NCI-H2081 (cell line): ENCODE data around the gene AVL9.
"Not testable (repeated sequence)": the region's sequence is repeated elsewhere in the genome, so short reads cannot be mapped to it uniquely, and the experiment has no call there.

Experiments used
- DNase-seq, 2 experiments: peaks; one replicate each; lab custom pipeline; 2025; lab: John Stamatoyannopoulos, UW

The AVL9 gene

GRCh38 chr7:32591938-32592337 lies 96.6 kb downstream of the AVL9 start:
- DNase-seq, result no peak

DNA sequence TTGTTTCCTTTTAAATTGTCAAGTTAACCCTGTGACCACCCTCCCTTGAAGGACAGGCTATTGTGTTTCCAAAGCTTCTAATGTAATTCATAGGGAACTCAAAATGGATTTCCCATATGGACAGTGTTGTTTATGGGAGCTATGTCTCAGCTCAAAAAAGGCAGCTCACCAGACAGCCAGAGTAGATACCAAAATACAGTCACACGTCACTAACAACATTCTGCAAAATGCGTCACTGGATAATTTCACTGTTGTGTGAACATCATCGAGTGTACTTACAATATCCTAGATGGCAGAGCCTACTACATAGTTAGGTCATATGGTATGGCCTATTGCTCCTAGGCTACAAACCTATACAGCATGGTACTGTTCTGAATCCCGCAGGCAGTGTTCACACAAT lies 97.4 kb downstream of the AVL9 start:
- DNase-seq, result no peak

DNA sequence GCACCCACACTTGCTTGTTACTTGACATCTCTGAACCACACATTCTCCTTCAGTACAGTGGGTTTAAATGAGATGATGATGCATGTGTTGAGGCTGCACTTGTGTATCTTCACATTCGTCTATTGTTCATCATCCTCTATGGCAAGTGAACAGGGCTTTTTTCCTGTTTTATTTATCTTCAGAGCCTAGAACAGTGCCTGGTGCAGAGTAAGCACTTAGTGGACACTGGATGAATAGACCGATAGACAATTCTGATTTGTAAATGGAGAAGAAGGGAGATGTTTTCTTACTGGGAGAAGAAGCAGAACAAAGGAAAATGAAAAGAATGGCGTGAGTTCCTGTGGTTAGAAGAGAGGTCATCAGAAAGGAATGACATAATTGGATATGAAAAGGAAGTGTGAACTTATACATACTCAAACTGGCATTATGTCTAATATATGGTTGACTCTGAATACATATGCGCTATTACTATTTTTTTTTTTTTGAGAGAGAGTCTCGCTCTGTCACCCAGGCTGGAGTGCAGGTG lies 99.7 kb downstream of the AVL9 start:
- DNase-seq, result no peak

GRCh38 chr7:32601196-32601595 lies 105.9 kb downstream of the AVL9 start:
- DNase-seq, result not testable (repeated sequence)

DNA sequence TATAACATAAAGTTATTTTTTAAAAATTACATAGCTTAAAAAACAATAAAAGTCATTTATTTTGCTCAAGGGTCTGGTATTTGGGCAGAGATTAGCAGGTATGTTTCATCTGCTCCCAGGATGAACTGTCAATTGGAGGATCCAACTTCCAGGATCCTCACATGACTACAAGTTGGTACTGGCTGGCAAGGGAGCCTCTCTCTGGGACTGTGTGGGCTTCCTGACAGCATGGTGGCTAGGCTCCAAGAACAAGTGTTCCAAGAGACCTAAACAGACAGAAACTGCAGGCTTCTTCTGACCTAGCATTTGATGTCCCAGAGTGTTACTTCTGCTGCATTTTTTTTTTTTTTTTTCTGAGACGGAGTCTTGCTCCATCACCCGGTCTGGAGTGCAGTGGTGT lies 107.2 kb downstream of the AVL9 start:
- no peak for DNase-seq

DNA sequence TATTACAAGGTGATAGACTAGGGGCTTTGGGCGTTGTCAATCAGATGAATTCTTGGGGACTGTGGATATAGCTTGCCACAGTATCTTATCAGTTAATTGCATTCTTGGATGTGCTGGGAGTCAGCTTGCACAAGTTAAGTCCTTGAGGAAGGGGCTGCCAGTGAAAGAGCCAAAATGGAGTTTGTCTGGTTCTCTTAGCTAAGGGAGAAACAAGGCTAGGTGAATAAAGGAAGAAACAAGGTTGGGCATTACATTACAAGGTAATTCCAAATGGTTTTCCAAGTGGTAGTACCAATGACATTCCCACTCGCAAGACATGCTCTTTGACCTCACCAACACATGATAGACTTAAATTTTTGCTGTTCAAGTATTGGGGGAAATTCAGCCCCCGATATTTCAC lies 108.2 kb downstream of the AVL9 start:
- DNase-seq, result not testable (repeated sequence)

GRCh38 chr7:32604047-32604446 lies 108.8 kb downstream of the AVL9 start:
- not testable (repeated sequence) for DNase-seq

DNA sequence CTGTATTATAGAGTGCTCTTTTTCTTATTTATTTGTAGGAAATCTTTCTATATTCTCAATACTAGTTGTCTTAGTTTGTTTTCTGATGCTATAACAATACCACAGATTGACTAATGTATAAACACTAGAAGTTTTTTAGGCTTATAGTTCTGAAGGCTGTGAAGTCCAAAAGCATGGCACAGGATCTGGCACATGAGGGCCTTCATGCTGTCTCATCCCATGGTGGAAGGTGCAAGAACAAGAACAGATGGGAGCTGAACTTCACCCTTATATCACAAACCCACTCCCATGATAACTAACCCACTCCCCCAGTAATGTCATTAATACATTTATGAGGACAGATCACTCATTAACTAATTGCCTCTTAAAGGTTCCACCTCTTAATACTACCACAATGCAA lies 109.7 kb downstream of the AVL9 start:
- no peak for DNase-seq

- DNase-seq, result no peak
Measured at GRCh38 chr7:32609463-32609862, 114.2 kb downstream of the AVL9 start.

GRCh38 chr7:32611201-32612099 lies 116.2 kb downstream of the AVL9 start:
- no peak for DNase-seq

GRCh38 chr7:32616625-32617024 lies 121.3 kb downstream of the AVL9 start:
- DNase-seq, result no peak

- no peak for DNase-seq
Measured at GRCh38 chr7:32618470-32618869, 123.2 kb downstream of the AVL9 start.

DNA sequence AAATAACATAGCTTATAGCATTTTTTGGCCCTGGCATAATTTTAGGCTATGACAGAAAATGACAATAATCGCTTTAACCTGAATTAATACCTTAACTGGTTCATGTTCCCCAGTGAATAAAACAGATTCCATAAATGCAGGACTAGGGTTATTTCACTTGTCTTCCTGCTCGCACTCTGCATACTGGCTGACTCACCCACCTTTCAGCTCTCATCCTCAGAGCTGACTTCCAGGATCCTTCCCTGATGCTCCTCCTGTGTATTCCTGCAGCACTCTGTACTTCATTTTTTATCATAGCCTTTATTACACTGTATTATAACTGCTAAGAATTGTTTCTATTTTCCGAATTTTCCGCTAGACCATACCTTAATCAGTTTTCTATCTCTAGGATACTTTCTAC lies 123.7 kb downstream of the AVL9 start:
- no peak for DNase-seq

DNA sequence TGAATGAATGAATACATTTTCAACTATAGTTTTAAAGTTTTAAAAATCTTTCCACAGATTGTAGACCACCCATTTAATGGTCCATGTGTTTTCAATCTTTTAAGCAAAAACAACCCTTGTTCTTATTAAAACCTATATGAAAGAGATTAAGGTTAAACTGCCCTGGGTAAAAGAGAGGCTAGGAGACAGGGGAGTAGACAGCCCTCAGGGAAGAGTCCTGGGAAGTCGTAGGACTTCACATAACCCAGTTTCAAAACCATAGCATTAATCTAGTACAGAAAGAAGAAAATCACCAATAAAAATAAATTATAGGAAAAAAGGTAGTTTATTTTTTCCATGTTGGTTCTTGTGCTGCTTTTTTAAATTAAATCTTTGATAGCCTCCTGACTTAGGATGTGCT lies 124.1 kb downstream of the AVL9 start:
- not testable (repeated sequence) for DNase-seq

GRCh38 chr7:32631021-32631420 lies 135.7 kb downstream of the AVL9 start:
- no peak for DNase-seq

- DNase-seq, result not testable (repeated sequence)
Measured at GRCh38 chr7:32631590-32632497, 136.6 kb downstream of the AVL9 start.

- not testable (repeated sequence) for DNase-seq
Measured at GRCh38 chr7:32633446-32633845, 138.2 kb downstream of the AVL9 start.

DNA sequence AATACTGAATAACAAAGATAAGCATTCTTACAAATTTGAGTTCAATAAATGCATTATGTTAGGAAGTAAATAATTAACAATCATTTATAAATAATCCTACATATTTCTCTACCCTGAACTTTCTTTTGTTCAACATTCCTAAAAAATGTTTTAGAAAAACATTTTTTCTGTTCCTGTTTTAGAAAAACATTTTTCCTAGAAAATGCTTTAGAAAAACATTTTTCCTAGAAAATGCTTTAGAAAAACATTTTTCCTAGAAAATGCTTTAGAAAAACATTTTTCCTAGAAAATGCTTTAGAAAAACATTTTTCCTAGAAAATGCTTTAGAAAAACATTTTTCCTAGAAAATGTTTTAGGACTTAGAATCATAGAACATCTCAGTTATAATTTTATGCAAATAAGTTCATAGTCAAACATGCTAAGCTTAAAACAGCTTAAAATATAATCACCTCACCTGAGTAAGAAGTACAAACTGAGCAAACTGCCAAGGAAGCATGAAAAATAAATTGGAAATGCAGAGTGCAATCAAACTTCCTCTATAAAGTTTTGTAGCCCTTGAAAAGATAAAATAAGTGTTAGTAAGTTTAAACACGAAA lies 139.6 kb downstream of the AVL9 start:
- DNase-seq, result not testable (repeated sequence)

DNA sequence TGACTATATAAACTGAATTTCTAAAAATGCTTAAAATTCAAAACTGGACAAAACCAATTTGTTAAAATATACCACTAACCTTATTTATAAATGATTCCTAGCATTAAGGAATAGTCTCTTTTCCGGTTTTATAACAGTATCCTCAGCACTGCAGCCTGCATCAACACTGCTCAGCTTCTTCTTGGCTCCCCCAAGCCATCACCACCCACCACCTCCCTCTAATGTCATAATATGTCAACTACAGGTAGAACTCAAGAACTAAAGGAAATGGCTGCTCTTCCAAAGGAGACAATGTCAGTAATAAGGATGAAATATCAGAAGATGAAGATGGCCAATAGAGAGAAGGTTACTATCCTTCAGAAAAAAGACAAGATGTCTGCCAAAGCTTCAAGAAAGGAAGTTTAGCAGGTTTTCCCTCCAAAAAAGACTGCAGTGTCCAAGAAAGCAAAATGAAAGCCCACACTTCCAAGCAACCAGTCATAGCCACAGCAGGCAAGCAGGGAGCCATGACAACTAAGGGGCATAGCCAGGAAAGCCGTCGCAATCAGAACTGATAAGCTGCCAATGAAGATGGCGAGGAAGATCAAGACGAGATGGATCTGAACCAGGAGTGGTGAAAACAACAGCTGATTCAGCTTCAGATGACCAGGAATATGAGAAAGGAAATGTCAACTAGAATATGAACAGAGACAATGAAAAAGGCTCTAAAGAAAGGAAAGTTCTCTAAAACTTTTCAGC lies 141.6 kb downstream of the AVL9 start:
- not testable (repeated sequence) for DNase-seq

DNA sequence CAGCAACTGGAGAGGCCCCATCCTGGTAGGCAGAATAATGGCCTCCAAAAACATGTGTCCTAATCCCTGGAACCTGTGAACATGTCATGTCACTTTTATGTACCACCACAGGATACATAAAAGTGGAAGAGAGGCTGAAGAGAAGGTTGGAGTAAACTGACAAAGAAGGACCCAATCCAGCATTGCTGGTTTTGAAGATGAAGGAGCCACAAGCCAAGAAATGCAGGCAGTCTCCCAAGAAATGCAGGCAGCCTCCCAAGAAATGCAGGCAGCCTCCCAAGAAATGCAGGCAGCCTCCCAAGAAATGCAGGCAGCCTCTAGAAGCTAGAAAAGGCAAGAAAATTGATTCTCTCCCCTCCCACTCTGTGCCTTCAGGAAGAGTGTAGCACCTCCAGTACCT lies 142.3 kb downstream of the AVL9 start:
- not testable (repeated sequence) for DNase-seq
